ENCODE measurements around the gene HMGCS2. TPM values are rescaled to one million over a fixed set of nuclear protein-coding genes. Genes with fewer than 3 reads are reported as not detected.
"Not testable (repeated sequence)": the region's sequence is repeated elsewhere in the genome, so short reads cannot be mapped to it uniquely, and the experiment has no call there.

HMGCS2 gene
- polyA plus RNA-seq, 2 of the 4 experiments (the other 2 are of a cell fraction): not detected

DNA sequence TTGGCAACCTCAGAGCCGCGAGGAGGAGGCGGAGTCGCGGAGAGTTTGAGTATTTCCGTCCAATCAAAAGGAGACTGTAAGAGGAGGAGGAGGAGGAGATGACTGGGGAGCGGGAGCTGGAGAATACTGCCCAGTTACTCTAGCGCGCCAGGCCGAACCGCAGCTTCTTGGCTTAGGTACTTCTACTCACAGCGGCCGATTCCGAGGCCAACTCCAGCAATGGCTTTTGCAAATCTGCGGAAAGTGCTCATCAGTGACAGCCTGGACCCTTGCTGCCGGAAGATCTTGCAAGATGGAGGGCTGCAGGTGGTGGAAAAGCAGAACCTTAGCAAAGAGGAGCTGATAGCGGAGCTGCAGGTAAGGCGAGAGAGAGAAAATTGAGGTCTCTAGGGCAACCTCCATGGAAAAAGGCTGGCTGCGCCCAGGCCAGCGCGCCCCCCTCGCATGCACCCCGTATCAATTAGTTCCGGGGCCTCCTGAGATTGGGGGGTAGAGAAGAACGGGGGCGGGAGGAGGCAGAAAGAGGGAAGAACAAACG is 56.8 kb downstream of the HMGCS2 start, which contains the start of gene PHGDH:
TSS of gene PHGDH (plus strand) at position 131 of the 538 bp plus-strand sequence. CDS start at position 220, 89 bp downstream.
- under 1% methylated on average over 21 of the region's 27 CpGs for WGBS (ENCODE audit: missing lambda C conversion rate)
- FAIRE-seq (no peak), ATAC-seq (peak; percentile 93 to 94), DNase-seq (ENCODE audit: low read depth in 1 of 2, low spot score in 1 of 2) (peak; percentile 76 to 82)
- TF ChIP-seq EHF (CRISPR knock-in tag; IDR thresholded peaks at IDR 0.05) (no peak), FOXS1 (CRISPR knock-in tag; IDR thresholded peaks at IDR 0.05) (no peak), PHF8 (IDR thresholded peaks at IDR 0.05; ENCODE audit: borderline replicate concordance, low read depth) (0 out of 2 replicates have a peak, but pooled peaks have one; percentile 35), CEBPB (IDR thresholded peaks at IDR 0.05) (peak in 1 of 2 experiments; percentile 17; a peak in 1 of 4 replicates), EHMT2 (IDR thresholded peaks at IDR 0.05; ENCODE audit: low read depth) (no peak), HOXB13 (CRISPR knock-in tag; IDR thresholded peaks at IDR 0.05; ENCODE audit: low read depth) (no peak), MYC (IDR thresholded peaks at IDR 0.05; ENCODE audit: borderline replicate concordance, low read length) (no peak), JUN (IDR thresholded peaks at IDR 0.05) (peak in 1 of 2 experiments; percentile 20; a peak in 4 of 5 replicates)
- TF ChIP-seq, protein P1, sequence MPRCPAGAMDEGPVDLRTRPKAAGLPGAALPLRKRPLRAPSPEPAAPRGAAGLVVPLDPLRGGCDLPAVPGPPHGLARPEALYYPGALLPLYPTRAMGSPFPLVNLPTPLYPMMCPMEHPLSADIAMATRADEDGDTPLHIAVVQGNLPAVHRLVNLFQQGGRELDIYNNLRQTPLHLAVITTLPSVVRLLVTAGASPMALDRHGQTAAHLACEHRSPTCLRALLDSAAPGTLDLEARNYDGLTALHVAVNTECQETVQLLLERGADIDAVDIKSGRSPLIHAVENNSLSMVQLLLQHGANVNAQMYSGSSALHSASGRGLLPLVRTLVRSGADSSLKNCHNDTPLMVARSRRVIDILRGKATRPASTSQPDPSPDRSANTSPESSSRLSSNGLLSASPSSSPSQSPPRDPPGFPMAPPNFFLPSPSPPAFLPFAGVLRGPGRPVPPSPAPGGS (IDR thresholded peaks at IDR 0.05): peak; percentile 39; the same call in 1 of the 3 replicates
- TF ChIP-seq, protein P2, sequence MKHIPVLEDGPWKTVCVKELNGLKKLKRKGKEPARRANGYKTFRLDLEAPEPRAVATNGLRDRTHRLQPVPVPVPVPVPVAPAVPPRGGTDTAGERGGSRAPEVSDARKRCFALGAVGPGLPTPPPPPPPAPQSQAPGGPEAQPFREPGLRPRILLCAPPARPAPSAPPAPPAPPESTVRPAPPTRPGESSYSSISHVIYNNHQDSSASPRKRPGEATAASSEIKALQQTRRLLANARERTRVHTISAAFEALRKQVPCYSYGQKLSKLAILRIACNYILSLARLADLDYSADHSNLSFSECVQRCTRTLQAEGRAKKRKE (CRISPR knock-in tag; IDR thresholded peaks at IDR 0.05; ENCODE audit: low read depth): no peak
- TF ChIP-seq, protein P3, sequence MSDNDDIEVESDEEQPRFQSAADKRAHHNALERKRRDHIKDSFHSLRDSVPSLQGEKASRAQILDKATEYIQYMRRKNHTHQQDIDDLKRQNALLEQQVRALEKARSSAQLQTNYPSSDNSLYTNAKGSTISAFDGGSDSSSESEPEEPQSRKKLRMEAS (IDR thresholded peaks at IDR 0.05): 0 out of 2 replicates have a peak, but pooled peaks have one; percentile 3
- Histone ChIP-seq H3K4me2 (peak within 1 kb of the TSS; percentile 99), H3K4me1 (peaks cover 23% of the 10 kb centered on the region), H3K4me3 (peak within 1 kb of the TSS; percentile 95), H3K9me3 (no peaks in the 10 kb centered on the region), H3K27ac (peak within 1 kb of the TSS; percentile 95 to 99)
- POLR2A ChIA-PET: interaction anchor here (0.6 to 1.4 kb wide), 6 partner anchors 11 to 464 kb away, joined by 4 to 5 read pairs (median 4); partner anchors contain the start of gene SEC22B
- CTCF ChIA-PET: interaction anchor here (0.9 to 1.6 kb wide), 3 partner anchors 32 to 100 kb away, joined by 3 to 7 read pairs (median 3); no protein-coding TSS in a partner anchor

DNA sequence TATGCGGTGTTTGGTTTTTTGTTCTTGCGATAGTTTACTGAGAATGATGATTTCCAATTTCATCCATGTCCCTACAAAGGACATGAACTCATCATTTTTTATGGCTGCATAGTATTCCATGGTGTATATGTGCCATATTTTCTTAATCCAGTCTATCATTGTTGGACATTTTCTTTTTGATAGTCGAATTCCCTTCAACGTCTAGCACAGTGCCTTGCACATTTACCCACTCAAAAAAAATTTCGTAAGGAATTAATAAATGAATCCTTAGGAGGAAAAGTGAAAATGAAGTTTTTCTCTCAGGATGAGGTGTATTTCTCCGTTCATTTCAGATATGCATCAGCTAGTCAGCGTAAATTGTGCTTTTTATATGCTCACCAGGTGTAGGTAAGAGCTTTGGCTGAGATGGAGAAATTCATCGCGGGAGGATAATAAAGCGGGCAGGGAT is 57.3 kb downstream of the HMGCS2 start:
- not testable (repeated sequence) for ATAC-seq; H3K9me3 ChIP-seq; FAIRE-seq; DNase-seq (ENCODE audit: low read depth in 1 of 2, low spot score in 1 of 2)
- WGBS (ENCODE audit: missing lambda C conversion rate): 2% methylated on average over 8 of the region's 10 CpGs
- Histone ChIP-seq H3K27ac (peak overlapping the region in 1 of 2 experiments; percentile 99; a peak in 2 of 6 replicates), H3K4me2 (peak overlapping the region; percentile 99), H3K4me1 (peaks cover 23% of the 10 kb centered on the region), H3K4me3 (peak overlapping the region; percentile 95)
- TF ChIP-seq CEBPB (IDR thresholded peaks at IDR 0.05): peak in 1 of 2 experiments; percentile 29; a peak in 1 of 4 replicates
- ChIA-PET POLR2A (interaction anchor here (0.7 to 1.0 kb wide), 3 partner anchors 15 to 465 kb away, joined by 4 to 5 read pairs (median 4); partner anchors contain the start of gene SEC22B), CTCF (interaction anchor here (0.9 to 1.6 kb wide), 3 partner anchors 32 to 99 kb away, joined by 3 to 7 read pairs (median 3); no protein-coding TSS in a partner anchor)

DNA sequence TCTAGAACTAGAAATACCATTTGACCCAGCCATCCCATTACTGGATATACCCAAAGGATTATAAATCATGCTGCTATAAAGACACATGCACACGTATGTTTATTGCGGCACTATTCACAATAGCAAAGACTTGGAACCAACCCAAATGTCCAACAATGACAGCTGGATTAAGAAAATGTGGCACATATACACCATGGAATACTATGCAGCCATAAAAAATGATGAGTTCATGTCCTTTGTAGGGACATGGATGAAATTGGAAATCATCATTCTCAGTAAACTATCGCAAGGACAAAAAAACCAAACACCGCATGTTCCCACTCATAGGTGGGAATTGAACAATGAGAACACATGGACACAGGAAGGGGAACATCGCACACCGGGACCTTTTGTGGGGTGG is 62.1 kb downstream of the HMGCS2 start:
- POLR2A ChIA-PET; CTCF ChIA-PET; DNase-seq (ENCODE audit: low read depth in 1 of 2, low spot score in 1 of 2); FAIRE-seq; H3K4me3 ChIP-seq; H3K9me3 ChIP-seq; H3K4me1 ChIP-seq; H3K27ac ChIP-seq; H3K4me2 ChIP-seq; ATAC-seq: not testable (repeated sequence)
- WGBS (ENCODE audit: missing lambda C conversion rate): 82% methylated on average over 6 of the region's 6 CpGs

DNA sequence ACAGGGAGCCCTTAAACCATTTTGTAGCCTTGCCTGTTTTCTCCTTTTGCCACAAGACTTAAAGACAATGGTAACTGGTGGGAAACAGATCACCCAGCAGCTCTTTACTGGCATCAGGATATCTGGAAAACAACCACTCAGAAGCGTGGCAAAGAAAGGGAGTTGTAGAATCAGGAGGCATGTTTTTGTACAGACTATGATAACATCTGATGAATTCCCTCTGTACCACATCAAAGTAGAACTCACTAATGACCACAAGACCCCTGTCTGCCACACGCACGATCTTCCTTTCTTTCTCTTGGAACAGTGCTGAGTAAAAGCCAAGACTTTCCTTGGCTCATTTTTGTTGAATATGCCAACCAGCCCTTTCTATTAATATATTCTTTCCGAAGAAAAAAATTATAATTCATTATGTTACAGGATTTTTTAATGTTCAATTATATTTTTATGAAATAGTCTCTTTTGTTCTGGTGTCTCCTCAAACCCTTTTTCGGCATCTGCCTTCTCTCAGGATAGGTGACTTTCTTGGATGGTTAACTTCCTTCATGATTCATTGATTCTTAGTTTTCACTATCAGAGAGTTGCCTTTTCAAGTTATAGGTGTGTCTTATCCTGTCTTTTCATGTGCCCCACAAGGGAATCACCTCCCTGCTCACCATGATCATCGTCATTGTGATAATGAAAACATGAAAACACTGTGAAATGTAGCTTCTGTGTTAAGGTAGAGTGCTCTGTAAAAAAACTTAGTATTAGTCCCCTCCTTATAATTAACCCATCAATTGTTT is 64.8 kb downstream of the HMGCS2 start:
- H3K4me2 ChIP-seq: no peak overlapping the region
- ChIA-PET CTCF (interaction anchor here (1.9 kb wide), 1 partner anchor 29 kb away, joined by 5 read pairs; no protein-coding TSS in a partner anchor), POLR2A (no interaction called here)
- no peak for DNase-seq (ENCODE audit: low read depth in 1 of 2, low spot score in 1 of 2)
- 34% methylated on average over 6 of the region's 6 CpGs for WGBS (ENCODE audit: missing lambda C conversion rate)
- TF ChIP-seq PHF8 (IDR thresholded peaks at IDR 0.05; ENCODE audit: borderline replicate concordance, low read depth): no peak
- TF ChIP-seq HDAC2 (IDR thresholded peaks at IDR 0.05): no peak
- no peak for TF ChIP-seq ZNF302 (CRISPR knock-in tag; IDR thresholded peaks at IDR 0.05)
- no peak for TF ChIP-seq EHMT2 (IDR thresholded peaks at IDR 0.05; ENCODE audit: low read depth)
- no peak for TF ChIP-seq RARB (CRISPR knock-in tag; IDR thresholded peaks at IDR 0.05)
- no peak for TF ChIP-seq TFCP2L1 (CRISPR knock-in tag; IDR thresholded peaks at IDR 0.05)
- TF ChIP-seq HEYL (CRISPR knock-in tag; IDR thresholded peaks at IDR 0.05): no peak
- TF ChIP-seq, protein P4, sequence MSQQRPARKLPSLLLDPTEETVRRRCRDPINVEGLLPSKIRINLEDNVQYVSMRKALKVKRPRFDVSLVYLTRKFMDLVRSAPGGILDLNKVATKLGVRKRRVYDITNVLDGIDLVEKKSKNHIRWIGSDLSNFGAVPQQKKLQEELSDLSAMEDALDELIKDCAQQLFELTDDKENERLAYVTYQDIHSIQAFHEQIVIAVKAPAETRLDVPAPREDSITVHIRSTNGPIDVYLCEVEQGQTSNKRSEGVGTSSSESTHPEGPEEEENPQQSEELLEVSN (IDR thresholded peaks at IDR 0.05; ENCODE audit: borderline replicate concordance, low read depth): no peak
- TF ChIP-seq POLR2AphosphoS2 (conservative IDR thresholded peaks at IDR 0.05; ENCODE audit: low read length): no peak
- H3K4me3 ChIP-seq: no peak overlapping the region
- no peak for ATAC-seq
- 0 out of 3 replicates have a peak, but pooled peaks cover 6% of the 10 kb centered on the region for H3K9me3 ChIP-seq
- no peak for FAIRE-seq
- no peaks in the 10 kb centered on the region for H3K4me1 ChIP-seq
- no peak overlapping the region for H3K27ac ChIP-seq

Measured in A549 (cell line).